Nephron (organoid): ENCODE measurements around the gene CD47.
A peak's percentile ranks its signal among the peaks of the same experiment; 100 is the strongest.

Source experiments
- H3K27ac Mint-ChIP-seq, 3 experiments: 2 replicates each; pipeline ENCODE4 v1.8.0; 2020; ENCODE audit warnings: mixed read lengths in 3 of 3, mild to moderate bottlenecking in 2 of 3, moderate library complexity in 1 of 3
- H3K27me3 Mint-ChIP-seq: 2 replicates; pipeline ENCODE4 v1.8.0; 2021; ENCODE audit warnings: low read depth, mild to moderate bottlenecking, moderate library complexity, mixed read lengths
- H3K36me3 Mint-ChIP-seq: 2 replicates; pipeline ENCODE4 v1.8.0; 2020; ENCODE audit warnings: low read depth, mixed read lengths
- H3K4me1 Mint-ChIP-seq: 2 replicates; pipeline ENCODE4 v1.8.0; 2020; ENCODE audit warnings: mixed read lengths
- H3K4me3 Mint-ChIP-seq, 3 experiments: 2 replicates each; pipeline ENCODE4 v1.8.0; 2020; ENCODE audit warnings: mild to moderate bottlenecking in 3 of 3, mixed read lengths in 3 of 3, moderate library complexity in 2 of 3
- H3K9me3 Mint-ChIP-seq: 2 replicates; pipeline ENCODE4 v1.8.0; 2020; ENCODE audit warnings: mixed read lengths
- TF ChIP-seq, protein P1 (sequence below), 3 experiments: fragments of 200-600 bp; sonication (generic); IDR thresholded peaks; one replicate each; pipeline ENCODE4 v1.5.0; 2021; ENCODE audit warnings: antibody characterized with exemption in 3 of 3; ENCODE audit not compliant: unreplicated experiment in 3 of 3

Gene CD47

DNA sequence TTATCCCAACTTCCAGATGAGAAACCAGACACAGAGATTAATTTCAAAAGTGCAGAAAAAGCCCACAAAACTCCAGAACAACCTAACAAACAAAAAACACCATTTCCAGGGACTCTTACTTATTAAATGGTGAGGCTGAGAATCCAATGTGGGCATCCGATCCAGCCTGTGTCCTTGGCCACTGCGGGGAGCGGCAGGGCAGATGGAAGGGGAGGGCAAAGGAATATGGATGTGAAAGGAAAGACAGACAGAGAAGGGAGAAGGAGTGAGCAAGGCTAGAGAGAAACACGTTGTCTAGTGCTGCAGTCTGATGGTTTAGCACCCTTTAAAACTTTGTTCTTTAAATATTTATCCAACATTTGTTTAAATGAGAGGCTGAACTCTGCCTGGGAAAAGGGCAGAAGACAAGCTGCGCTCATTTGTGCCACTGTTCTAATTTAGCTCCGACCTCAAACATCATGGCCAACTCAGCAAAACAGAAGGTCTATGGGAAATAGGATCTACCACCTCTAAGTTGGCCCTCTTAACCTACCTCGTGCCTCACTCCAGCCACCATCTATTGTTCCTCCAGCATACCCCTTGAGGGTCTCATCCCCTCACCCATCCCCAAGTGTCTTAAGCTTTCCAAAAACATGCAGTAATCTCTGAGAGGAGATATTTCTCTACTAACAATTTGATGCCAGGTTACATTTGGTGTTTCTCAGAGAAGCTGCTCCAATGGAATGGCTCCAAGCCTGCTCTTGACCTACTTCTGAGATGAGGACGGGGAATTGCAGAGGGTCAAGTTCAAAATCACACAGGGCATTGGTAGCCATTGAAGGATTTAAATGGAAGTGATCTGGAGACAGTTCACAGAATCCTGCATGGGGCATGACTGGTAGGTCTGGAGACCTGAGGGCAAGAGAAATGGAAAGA, 77.4 kb downstream of the CD47 start:
- H3K4me1 Mint-ChIP-seq = peaks cover 18% of the 10 kb centered on the region
- TF ChIP-seq, protein P1, sequence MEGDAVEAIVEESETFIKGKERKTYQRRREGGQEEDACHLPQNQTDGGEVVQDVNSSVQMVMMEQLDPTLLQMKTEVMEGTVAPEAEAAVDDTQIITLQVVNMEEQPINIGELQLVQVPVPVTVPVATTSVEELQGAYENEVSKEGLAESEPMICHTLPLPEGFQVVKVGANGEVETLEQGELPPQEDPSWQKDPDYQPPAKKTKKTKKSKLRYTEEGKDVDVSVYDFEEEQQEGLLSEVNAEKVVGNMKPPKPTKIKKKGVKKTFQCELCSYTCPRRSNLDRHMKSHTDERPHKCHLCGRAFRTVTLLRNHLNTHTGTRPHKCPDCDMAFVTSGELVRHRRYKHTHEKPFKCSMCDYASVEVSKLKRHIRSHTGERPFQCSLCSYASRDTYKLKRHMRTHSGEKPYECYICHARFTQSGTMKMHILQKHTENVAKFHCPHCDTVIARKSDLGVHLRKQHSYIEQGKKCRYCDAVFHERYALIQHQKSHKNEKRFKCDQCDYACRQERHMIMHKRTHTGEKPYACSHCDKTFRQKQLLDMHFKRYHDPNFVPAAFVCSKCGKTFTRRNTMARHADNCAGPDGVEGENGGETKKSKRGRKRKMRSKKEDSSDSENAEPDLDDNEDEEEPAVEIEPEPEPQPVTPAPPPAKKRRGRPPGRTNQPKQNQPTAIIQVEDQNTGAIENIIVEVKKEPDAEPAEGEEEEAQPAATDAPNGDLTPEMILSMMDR (IDR thresholded peaks at IDR 0.05; ENCODE audit: unreplicated experiment in 3 of 3) = no peak
- H3K9me3 Mint-ChIP-seq = no peaks in the 10 kb centered on the region
- H3K36me3 Mint-ChIP-seq = no peaks in the 10 kb centered on the region
- H3K27me3 Mint-ChIP-seq = peaks cover 6% of the 10 kb centered on the region
- H3K27ac Mint-ChIP-seq = no peak overlapping the region
- H3K4me3 Mint-ChIP-seq = no peak overlapping the region

DNA sequence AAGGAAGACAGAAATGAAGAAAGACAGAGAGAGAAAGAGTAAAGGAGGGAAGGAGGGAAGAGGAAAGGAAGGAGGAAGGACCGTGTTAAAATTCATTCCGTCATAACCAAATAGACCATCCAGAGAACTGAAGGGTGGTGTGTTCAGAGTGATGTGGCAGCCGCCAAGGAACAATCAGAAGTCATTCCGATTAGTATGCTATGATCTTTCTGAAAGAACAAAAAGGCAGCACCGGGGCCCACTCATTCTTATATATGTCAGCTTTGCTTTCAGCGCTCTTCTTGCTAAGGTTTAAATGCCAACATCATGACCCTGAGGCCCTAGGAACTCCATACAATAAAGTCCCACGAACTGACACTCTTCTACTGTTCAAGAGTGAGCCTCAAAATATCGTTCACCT, 78.5 kb downstream of the CD47 start:
- no peak overlapping the region for H3K4me3 Mint-ChIP-seq
- H3K9me3 Mint-ChIP-seq = no peaks in the 10 kb centered on the region
- H3K27ac Mint-ChIP-seq = no peak overlapping the region
- TF ChIP-seq, protein P1 (IDR thresholded peaks at IDR 0.05; ENCODE audit: unreplicated experiment in 3 of 3) = no peak
- peaks cover 3% of the 10 kb centered on the region for H3K27me3 Mint-ChIP-seq
- peaks cover 23% of the 10 kb centered on the region for H3K4me1 Mint-ChIP-seq
- H3K36me3 Mint-ChIP-seq = no peaks in the 10 kb centered on the region

DNA sequence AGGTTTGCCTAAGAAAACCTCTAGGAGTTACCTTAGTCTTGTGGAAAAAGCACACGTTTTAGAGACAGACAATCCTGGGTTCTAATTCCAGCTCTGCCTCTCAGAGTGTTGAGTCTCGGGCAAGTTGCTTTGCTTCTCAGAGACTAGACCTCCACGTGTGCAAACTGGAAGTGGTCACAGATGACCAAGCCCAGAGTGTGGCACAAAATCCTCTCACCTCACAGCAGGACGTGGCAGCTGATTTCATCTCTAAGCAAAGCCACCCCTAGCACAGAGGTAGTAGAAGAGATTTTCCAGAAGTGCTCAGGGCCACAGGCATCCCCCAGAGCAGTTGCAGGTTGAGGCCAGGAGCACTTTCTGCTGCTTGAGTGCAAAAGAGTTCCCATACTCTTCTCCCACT, 79.2 kb downstream of the CD47 start:
- no peaks in the 10 kb centered on the region for H3K9me3 Mint-ChIP-seq
- TF ChIP-seq, protein P1 (IDR thresholded peaks at IDR 0.05; ENCODE audit: unreplicated experiment in 3 of 3) = no peak
- H3K36me3 Mint-ChIP-seq = no peaks in the 10 kb centered on the region
- H3K4me3 Mint-ChIP-seq = no peak overlapping the region
- H3K27me3 Mint-ChIP-seq = peaks cover 3% of the 10 kb centered on the region
- no peak overlapping the region for H3K27ac Mint-ChIP-seq
- H3K4me1 Mint-ChIP-seq = peaks cover 29% of the 10 kb centered on the region

DNA sequence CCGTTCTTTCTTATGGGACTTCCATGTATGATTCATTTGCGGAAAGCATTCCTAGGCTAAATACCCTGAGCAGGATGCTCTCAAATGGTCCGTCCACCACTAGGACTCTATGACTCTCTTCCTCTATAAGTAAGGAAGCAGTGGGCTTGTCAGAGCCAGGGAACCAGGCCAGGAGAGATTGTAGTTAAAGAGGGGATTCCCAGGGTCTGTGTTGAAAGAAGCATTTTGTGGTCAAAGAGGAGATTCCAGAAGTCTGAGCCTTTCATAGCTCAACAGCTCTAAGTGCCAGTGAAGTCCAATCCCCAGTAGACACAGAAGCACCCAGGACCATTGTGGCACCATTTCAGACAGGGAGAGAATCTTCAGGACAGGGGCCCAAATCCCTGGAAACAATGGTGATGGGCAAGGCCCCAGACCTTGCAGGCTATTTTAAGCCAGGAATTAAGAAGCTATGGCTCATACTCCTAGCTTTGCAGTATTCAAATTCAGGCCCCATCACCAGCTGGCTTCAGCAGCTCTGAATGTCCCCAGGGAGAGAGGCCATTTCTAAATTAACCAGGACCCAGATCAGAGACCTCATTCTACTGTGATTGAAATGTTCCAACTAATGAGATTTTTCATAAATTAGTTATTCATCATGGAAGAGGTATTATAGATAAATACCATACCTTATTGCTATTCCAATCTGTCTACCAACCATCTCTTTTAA, 81.7 kb downstream of the CD47 start:
- Mint-ChIP-seq H3K27ac (peak overlapping the region in 1 of 3 experiments; percentile 20), H3K9me3 (no peaks in the 10 kb centered on the region), H3K36me3 (no peaks in the 10 kb centered on the region), H3K27me3 (peaks cover 3% of the 10 kb centered on the region), H3K4me3 (no peak overlapping the region), H3K4me1 (peaks cover 37% of the 10 kb centered on the region)
- TF ChIP-seq, protein P1 (IDR thresholded peaks at IDR 0.05; ENCODE audit: unreplicated experiment in 3 of 3) = no peak

DNA sequence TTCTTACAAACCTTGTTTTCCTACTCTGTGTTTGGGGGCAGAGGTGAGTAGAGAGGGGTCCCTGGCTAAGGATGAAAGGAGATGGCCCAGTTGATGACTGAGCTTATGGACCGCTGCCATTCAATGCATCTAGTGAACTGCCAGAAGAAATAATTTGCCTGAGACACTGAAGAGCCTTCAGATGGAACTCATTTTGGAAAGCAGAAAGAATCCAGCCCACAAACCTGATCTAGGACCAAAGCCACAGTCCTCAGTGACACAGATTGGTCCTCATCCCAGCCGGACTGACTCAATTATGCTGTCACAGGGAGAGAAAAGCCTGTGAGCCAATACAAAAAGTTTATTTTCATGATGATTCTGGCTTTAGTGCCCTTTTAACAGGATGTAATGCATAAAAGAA, 82.7 kb downstream of the CD47 start:
- Mint-ChIP-seq H3K27me3 (peaks cover 3% of the 10 kb centered on the region), H3K27ac (no peak overlapping the region), H3K9me3 (no peaks in the 10 kb centered on the region), H3K4me3 (no peak overlapping the region), H3K36me3 (no peaks in the 10 kb centered on the region), H3K4me1 (peaks cover 37% of the 10 kb centered on the region)
- TF ChIP-seq, protein P1 (IDR thresholded peaks at IDR 0.05; ENCODE audit: unreplicated experiment in 3 of 3) = no peak
